OCI-LY1 (cell line): ENCODE measurements around the gene MAP3K6.

Source experiments
- H2AFZ ChIP-seq: fragments of 200-600 bp; sonication (generic), shearing (Covaris generic); 2 replicates; pipeline ENCODE4 v1.6.0; 2014; ENCODE audit warnings: antibody characterized with exemption, mild to moderate bottlenecking, low read length
- H3F3A ChIP-seq: fragments of 200-600 bp; sonication (generic), shearing (Covaris generic); 2 replicates; pipeline ENCODE4 v1.6.0; 2014; ENCODE audit warnings: mild to moderate bottlenecking, antibody characterized with exemption, low read length, moderate library complexity; ENCODE audit not compliant: insufficient read depth
- H3K27ac ChIP-seq: fragments of 200-600 bp; sonication (generic); 2 replicates; pipeline ENCODE4 v1.5.1; 2014; ENCODE audit warnings: low read length, mixed run types, mild to moderate bottlenecking, low read depth; ENCODE audit not compliant: poor library complexity, severe bottlenecking
- H3K27me3 ChIP-seq: fragments of 200-600 bp; sonication (generic); 2 replicates; pipeline ENCODE4 v1.6.0; 2014; ENCODE audit warnings: antibody characterized with exemption, mild to moderate bottlenecking, low read length, moderate library complexity; ENCODE audit not compliant: insufficient read depth
- H3K36me3 ChIP-seq: fragments of 200-600 bp; sonication (generic); 2 replicates; pipeline ENCODE4 v1.6.1; 2014; ENCODE audit warnings: mild to moderate bottlenecking, antibody characterized with exemption, low read length, moderate library complexity, mixed read lengths; ENCODE audit not compliant: insufficient read depth
- H3K4me1 ChIP-seq: fragments of 200-600 bp; sonication (generic); 2 replicates; pipeline ENCODE4 v1.5.1; 2014; ENCODE audit warnings: mild to moderate bottlenecking, low read length, moderate library complexity; ENCODE audit not compliant: insufficient read depth, severe bottlenecking
- H3K4me2 ChIP-seq: fragments of 200-600 bp; sonication (generic), shearing (Covaris generic); 2 replicates; pipeline ENCODE4 v1.6.1; 2014; ENCODE audit warnings: low read length
- H3K4me3 ChIP-seq: fragments of 200-600 bp; sonication (generic); 2 replicates; pipeline ENCODE4 v1.5.1; 2014; ENCODE audit warnings: low read length, low read depth, mild to moderate bottlenecking, mixed read lengths; ENCODE audit not compliant: poor library complexity, severe bottlenecking
- H3K79me2 ChIP-seq: fragments of 200-600 bp; shearing (Covaris generic); 2 replicates; pipeline ENCODE4 v1.6.1; 2016; ENCODE audit warnings: mixed run types, low read length, mixed read lengths; ENCODE audit not compliant: insufficient read depth
- H3K9ac ChIP-seq: fragments of 200-600 bp; sonication (generic), shearing (Covaris generic); 2 replicates; pipeline ENCODE4 v1.6.1; 2014; ENCODE audit warnings: mild to moderate bottlenecking, low read length, mixed read lengths
- H3K9me2 ChIP-seq: fragments of 200-600 bp; sonication (generic), shearing (Covaris generic); 2 replicates; pipeline ENCODE4 v1.6.1; 2014; ENCODE audit warnings: low read depth, mild to moderate bottlenecking, low read length, mixed read lengths
- H3K9me3 ChIP-seq: fragments of 200-600 bp; shearing (Covaris generic); 2 replicates; pipeline ENCODE4 v1.6.1; 2014; ENCODE audit warnings: low read length, mixed read lengths
- H4K20me1 ChIP-seq: fragments of 200-600 bp; sonication (generic), shearing (Covaris generic); 2 replicates; pipeline ENCODE4 v1.6.0; 2016; ENCODE audit warnings: mild to moderate bottlenecking, low read length; ENCODE audit not compliant: insufficient read depth
- EZH2 ChIP-seq: fragments of 200-600 bp; sonication (generic), shearing (Covaris generic); IDR thresholded peaks from 2 replicates; pipeline ENCODE4 v1.8.0; 2017; ENCODE audit warnings: borderline replicate concordance, mixed run types, mild to moderate bottlenecking, antibody characterized with exemption, low read length, moderate library complexity, mixed read lengths
- TF ChIP-seq, protein P1 (sequence below): fragments of 200-600 bp; sonication (generic), shearing (Covaris generic); IDR thresholded peaks from 2 replicates; pipeline ENCODE4 v1.5.1; 2017; ENCODE audit warnings: mild to moderate bottlenecking, antibody characterized with exemption, low read length, moderate library complexity, mixed read lengths

The MAP3K6 gene

DNA sequence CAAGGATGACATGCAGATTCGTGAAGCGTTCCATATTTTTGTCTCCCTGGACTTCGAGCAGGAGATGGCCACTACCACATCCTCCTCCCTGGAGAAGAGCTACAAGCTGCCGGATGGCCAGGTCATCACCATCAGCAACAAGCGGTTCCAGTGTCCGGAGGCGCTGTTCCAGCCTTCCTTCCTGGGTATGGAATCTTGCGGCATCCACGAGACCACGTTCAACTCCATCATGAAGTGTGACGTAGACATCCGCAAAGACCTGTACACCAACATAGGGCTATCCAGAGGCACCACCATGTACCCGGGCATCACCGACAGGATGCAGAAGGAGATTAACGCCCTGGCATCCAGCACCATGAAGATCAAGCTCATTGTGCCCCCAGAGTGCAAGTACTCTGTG, 41.5 kb downstream of the MAP3K6 start:
- Histone ChIP-seq H3F3A (no peaks in the 10 kb centered on the region), H3K9ac (no peak overlapping the region), H3K36me3 (peaks cover 48% of the 10 kb centered on the region), H2AFZ (no peak overlapping the region), H3K27me3 (no peaks in the 10 kb centered on the region), H3K79me2 (peaks cover 61% of the 10 kb centered on the region), H3K9me2 (no peaks in the 10 kb centered on the region), H3K27ac (no peak overlapping the region), H3K4me2 (no peak overlapping the region), H3K4me3 (no peak overlapping the region), H4K20me1 (no peaks in the 10 kb centered on the region), H3K9me3 (no peaks in the 10 kb centered on the region), H3K4me1 (peaks cover 40% of the 10 kb centered on the region)
- TF ChIP-seq EZH2: no peak
- TF ChIP-seq, protein P1, sequence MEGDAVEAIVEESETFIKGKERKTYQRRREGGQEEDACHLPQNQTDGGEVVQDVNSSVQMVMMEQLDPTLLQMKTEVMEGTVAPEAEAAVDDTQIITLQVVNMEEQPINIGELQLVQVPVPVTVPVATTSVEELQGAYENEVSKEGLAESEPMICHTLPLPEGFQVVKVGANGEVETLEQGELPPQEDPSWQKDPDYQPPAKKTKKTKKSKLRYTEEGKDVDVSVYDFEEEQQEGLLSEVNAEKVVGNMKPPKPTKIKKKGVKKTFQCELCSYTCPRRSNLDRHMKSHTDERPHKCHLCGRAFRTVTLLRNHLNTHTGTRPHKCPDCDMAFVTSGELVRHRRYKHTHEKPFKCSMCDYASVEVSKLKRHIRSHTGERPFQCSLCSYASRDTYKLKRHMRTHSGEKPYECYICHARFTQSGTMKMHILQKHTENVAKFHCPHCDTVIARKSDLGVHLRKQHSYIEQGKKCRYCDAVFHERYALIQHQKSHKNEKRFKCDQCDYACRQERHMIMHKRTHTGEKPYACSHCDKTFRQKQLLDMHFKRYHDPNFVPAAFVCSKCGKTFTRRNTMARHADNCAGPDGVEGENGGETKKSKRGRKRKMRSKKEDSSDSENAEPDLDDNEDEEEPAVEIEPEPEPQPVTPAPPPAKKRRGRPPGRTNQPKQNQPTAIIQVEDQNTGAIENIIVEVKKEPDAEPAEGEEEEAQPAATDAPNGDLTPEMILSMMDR: no peak

DNA sequence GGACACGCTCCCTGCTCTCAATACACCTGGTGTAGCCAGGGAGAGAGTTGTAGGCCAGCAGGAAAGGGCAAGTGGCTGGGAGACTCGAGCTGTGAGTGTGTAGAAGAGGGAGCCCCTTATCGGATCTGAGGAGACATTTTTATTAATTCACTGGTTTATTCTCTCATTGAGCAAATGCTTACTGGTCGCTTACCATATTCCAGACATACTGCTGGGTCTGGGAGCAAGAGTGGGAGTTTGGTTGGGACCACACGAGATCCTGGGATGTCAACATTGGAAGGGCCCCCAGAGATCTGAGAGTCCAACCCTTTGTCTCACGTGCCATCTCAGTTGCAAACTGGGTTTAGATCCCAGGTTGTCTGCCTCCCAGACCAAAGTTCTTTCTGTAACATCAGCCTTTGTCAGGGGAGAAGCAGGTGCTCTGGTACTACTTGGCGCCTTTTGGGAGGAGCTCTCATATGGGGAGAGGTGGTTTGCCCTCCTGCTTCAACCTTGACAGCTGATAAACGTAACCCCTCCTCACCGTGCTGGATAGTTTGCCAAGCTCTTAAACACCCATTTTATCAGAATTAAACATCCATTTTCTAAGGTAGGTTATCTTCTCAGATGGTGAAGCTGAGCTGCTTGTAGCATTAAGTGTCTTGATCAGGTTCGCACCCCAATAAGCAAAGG, 44.1 kb downstream of the MAP3K6 start:
- Histone ChIP-seq H3K36me3 (peaks cover 33% of the 10 kb centered on the region), H3F3A (no peaks in the 10 kb centered on the region), H3K9ac (peak overlapping the region; percentile 97), H3K27ac (peak overlapping the region; percentile 54), H3K4me1 (peaks cover 22% of the 10 kb centered on the region), H3K9me3 (no peaks in the 10 kb centered on the region), H3K79me2 (peaks cover 42% of the 10 kb centered on the region), H3K4me2 (peak overlapping the region; percentile 90), H3K27me3 (no peaks in the 10 kb centered on the region), H2AFZ (no peak overlapping the region), H4K20me1 (no peaks in the 10 kb centered on the region), H3K4me3 (peak overlapping the region; percentile 93), H3K9me2 (no peaks in the 10 kb centered on the region)
- no peak for TF ChIP-seq EZH2
- TF ChIP-seq, protein P1: no peak

DNA sequence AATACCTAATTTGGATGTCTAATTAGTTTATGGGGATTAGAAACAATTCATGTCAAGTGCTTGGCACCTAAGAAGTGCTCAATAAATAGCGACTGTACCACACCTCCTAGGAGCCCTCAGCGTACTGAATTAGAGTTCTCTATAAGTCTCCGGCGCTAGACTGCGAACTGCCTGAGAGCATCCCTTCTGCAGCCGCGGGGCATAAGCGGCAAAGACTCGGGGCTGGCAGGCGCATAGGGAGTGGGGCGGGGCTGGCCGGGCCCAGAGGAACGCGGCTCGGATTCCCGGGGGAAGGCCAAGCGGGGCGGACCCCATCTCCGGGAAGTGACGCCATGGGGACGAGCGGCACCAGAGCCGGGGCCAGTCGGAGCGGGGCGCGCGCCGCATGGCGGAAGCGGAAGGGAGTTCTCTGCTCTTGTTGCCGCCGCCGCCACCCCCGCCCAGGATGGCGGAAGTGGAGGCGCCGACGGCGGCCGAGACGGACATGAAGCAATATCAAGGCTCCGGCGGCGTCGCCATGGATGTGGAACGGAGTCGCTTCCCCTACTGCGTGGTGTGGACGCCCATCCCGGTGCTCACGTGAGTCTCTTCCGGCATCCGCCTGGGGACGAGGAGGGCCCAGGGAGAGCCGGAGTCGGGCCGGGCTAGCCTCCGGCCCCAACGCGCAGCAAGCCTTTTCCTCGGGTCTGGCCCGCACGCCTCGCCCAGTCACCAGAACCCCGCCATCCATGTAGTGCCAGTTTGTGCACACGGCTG, 44.8 kb downstream of the MAP3K6 start, which contains the start of gene TMEM222:
Gene TMEM222 (plus strand): TSS at position 351 of the 756 bp plus-strand sequence. CDS start 35 bp downstream, at position 386.
- TF ChIP-seq EZH2: no peak
- TF ChIP-seq, protein P1: no peak
- Histone ChIP-seq H3K36me3 (peaks cover 29% of the 10 kb centered on the region), H2AFZ (0 out of 2 replicates have a peak within 1 kb of the TSS, but pooled peaks have one; percentile 80), H3K4me3 (peak within 1 kb of the TSS; percentile 93), H3K27ac (peak within 1 kb of the TSS; percentile 54), H3K9me2 (no peaks in the 10 kb centered on the region), H3K27me3 (no peaks in the 10 kb centered on the region), H3K79me2 (peaks cover 36% of the 10 kb centered on the region), H3K9ac (peak within 1 kb of the TSS; percentile 97), H3K4me2 (peak within 1 kb of the TSS; percentile 90), H3K4me1 (peaks cover 21% of the 10 kb centered on the region), H4K20me1 (no peaks in the 10 kb centered on the region), H3K9me3 (no peaks in the 10 kb centered on the region), H3F3A (no peaks in the 10 kb centered on the region)
